Endothelial cell of umbilical vein (primary cell): ENCODE results near the gene OXA1L. TPM values are rescaled to one million over a fixed set of nuclear protein-coding genes. Genes with fewer than 3 reads are reported as not detected.
A peak's percentile ranks its signal among the peaks of the same experiment; 100 is the strongest.

Experiments
- BruUV-seq: library from RNA; stranded (reverse); fragments of 400-500 nt; replicated peaks from 2 replicates; lab custom pipeline; 2021; lab: Mats Ljungman, UMichigan
- CTCF ChIA-PET: fragments of 300-600, 350-600 bp; sonication (Branson Sonifier 250); formaldehyde crosslinking; loops from one replicate; lab custom pipeline; 2021; ENCODE audit warnings: antibody characterized with exemption, inconsistent platforms; lab: Charles Lee
- POLR2A ChIA-PET: fragments of 300-600, 350-600 bp; sonication (Branson Sonifier 250); formaldehyde crosslinking; loops from one replicate; lab custom pipeline; 2021; ENCODE audit warnings: antibody characterized with exemption, inconsistent platforms; lab: Charles Lee
- DNase-seq: peaks from one replicate; pipeline ENCODE4 v3.0.0-alpha.2; 2011; ENCODE audit warnings: low read depth, low spot score
- FAIRE-seq: peaks from 2 replicates; lab custom pipeline; 2011; peaks lifted over from hg19 to GRCh38; lab: Jason Lieb, UNC
- H2AFZ ChIP-seq: 2 replicates; pipeline ENCODE4 v1.6.0; 2012; ENCODE audit warnings: low read depth, low read length, control low read depth, inconsistent platforms
- H3K27ac ChIP-seq: 2 replicates; pipeline ENCODE4 v1.5.1; 2011; ENCODE audit warnings: low read depth, mild to moderate bottlenecking, control low read depth, low read length, moderate library complexity; ENCODE audit not compliant: insufficient read depth
- H3K27me3 ChIP-seq, 2 experiments: 2 replicates each; pipeline versions ENCODE4 v1.6.0 to v1.6.1; 2011; ENCODE audit warnings: low read length in 2 of 2, mixed read lengths in 1 of 2; ENCODE audit not compliant: control insufficient read depth in 2 of 2, insufficient read depth in 2 of 2
- H3K36me3 ChIP-seq, 2 experiments: 2 replicates in 1 of 2; 3 replicates in 1 of 2; pipeline ENCODE4 v1.5.1; 2011; ENCODE audit warnings: low read length in 2 of 2, mild to moderate bottlenecking in 1 of 2, moderate library complexity in 1 of 2; ENCODE audit not compliant: control insufficient read depth in 2 of 2, insufficient read depth in 2 of 2; ENCODE audit errors: extremely low read depth in 1 of 2
- H3K4me1 ChIP-seq: 3 replicates; pipeline ENCODE4 v1.5.1; 2011; ENCODE audit warnings: mild to moderate bottlenecking, low read length; ENCODE audit not compliant: control insufficient read depth, insufficient read depth; ENCODE audit errors: extremely low read depth
- H3K4me2 ChIP-seq: 2 replicates; pipeline ENCODE4 v1.6.1; 2011; ENCODE audit warnings: low read length, control low read depth, mixed read lengths; ENCODE audit not compliant: insufficient read depth
- H3K4me3 ChIP-seq, 3 experiments: fragments of 200-600 bp in 1 of 3; sonication (generic), shearing (Covaris generic) in 1 of 3; replicated peaks in 1 of 3; 2 replicates each; pipeline ENCODE4 v1.5.1; 2011 to 2016; ENCODE audit warnings: control low read depth in 3 of 3, low read length in 3 of 3, mild to moderate bottlenecking in 2 of 3, inconsistent platforms in 1 of 3, low read depth in 1 of 3, moderate library complexity in 1 of 3; ENCODE audit not compliant: insufficient read depth in 1 of 3
- H3K79me2 ChIP-seq: 2 replicates; pipeline ENCODE4 v1.6.0; 2012; ENCODE audit warnings: low read length, inconsistent platforms; ENCODE audit not compliant: control insufficient read depth, insufficient read depth
- H3K9ac ChIP-seq: replicated peaks from 2 replicates; pipeline ENCODE3; 2011; ENCODE audit warnings: low read length, control low read depth; ENCODE audit not compliant: insufficient read depth; ENCODE audit errors: extremely low read depth
- H3K9me1 ChIP-seq: replicated peaks from 3 replicates; pipeline ENCODE4 v1.6.0; 2011; ENCODE audit warnings: mild to moderate bottlenecking, low read length; ENCODE audit not compliant: control insufficient read depth, insufficient read depth; ENCODE audit errors: extremely low read depth
- H3K9me3 ChIP-seq: replicated peaks from 2 replicates; pipeline ENCODE4 v1.5.1; 2012; ENCODE audit warnings: low read length, inconsistent platforms; ENCODE audit not compliant: control insufficient read depth, insufficient read depth
- H4K20me1 ChIP-seq: replicated peaks from 2 replicates; pipeline ENCODE3; 2011; ENCODE audit warnings: mild to moderate bottlenecking, low read length; ENCODE audit not compliant: control insufficient read depth, insufficient read depth; ENCODE audit errors: extremely low read depth
- EZH2 ChIP-seq: IDR thresholded peaks from 2 replicates; pipeline ENCODE4 v1.6.1; 2012; ENCODE audit warnings: borderline replicate concordance, low read depth, mild to moderate bottlenecking, moderate library complexity, low read length, inconsistent platforms; ENCODE audit not compliant: severe bottlenecking
- FOS ChIP-seq: IDR thresholded peaks from 2 replicates; pipeline ENCODE4 v1.6.1; 2011; ENCODE audit warnings: mild to moderate bottlenecking, low read length, moderate library complexity, borderline replicate concordance; ENCODE audit not compliant: insufficient read depth
- GATA2 ChIP-seq: IDR thresholded peaks from 2 replicates; pipeline ENCODE4 v1.7.0; 2011; ENCODE audit warnings: low read depth, mild to moderate bottlenecking, moderate library complexity, mixed read lengths, low read length; ENCODE audit not compliant: insufficient read length, insufficient read depth
- JUN ChIP-seq: IDR thresholded peaks from 2 replicates; pipeline ENCODE4 v1.6.1; 2011; ENCODE audit warnings: borderline replicate concordance, low read depth; ENCODE audit not compliant: insufficient read length, insufficient read depth
- MYC ChIP-seq: IDR thresholded peaks from one replicate; pipeline ENCODE4 v1.6.1; 2011; ENCODE audit warnings: mild to moderate bottlenecking, low read depth, low read length
- POLR2A ChIP-seq: IDR thresholded peaks from 2 replicates; pipeline ENCODE4 v1.6.1; 2012; ENCODE audit warnings: low read depth, mild to moderate bottlenecking, control low read depth, low read length
- POLR2AphosphoS5 ChIP-seq: IDR thresholded peaks from 2 replicates; pipeline ENCODE4 v1.6.1; 2012; ENCODE audit warnings: low read depth, mild to moderate bottlenecking, control low read depth, low read length, moderate library complexity; ENCODE audit not compliant: insufficient read depth
- dilution Hi-C: fragments of 300-500 bp; cut with MboI; formaldehyde crosslinking; loops from one replicate; pipeline ENCODE4 v1.15.0; 2019; ENCODE audit warnings: low sequenced_read_pairs; ENCODE audit not compliant: extremely low pct_ligation_motif_present
- intact Hi-C: fragments of 100-400 bp; cut with micrococcal nuclease; formaldehyde crosslinking; loops from one replicate; pipeline ENCODE4 v1.10.0; 2022
- polyA plus RNA-seq, 4 experiments: library from polyadenylated mRNA; depleted of rRNA in 3 of 4; stranded (reverse) in 3 of 4; unstranded in 1 of 4; fragments of >200 nt; gene quantifications; 2 replicates each; pipeline versions ENCODE4 v1.2.1 to v1.2.3, GENCODE V29; 2011 to 2012; ENCODE audit warnings: missing spikeins in 1 of 4
- total RNA-seq: library from RNA; stranded (reverse); gene quantifications from 2 replicates; pipeline ENCODE4 v1.2.3, GENCODE V29; 2021
- TF ChIP-seq, protein P1 (sequence below): IDR thresholded peaks from 2 replicates; pipeline ENCODE4 v1.6.1; 2011; ENCODE audit not compliant: insufficient read depth, insufficient read length
- TF ChIP-seq, protein P2 (sequence below), 2 donors: IDR thresholded peaks; 1 replicate in 1 of 2; 2 replicates in 1 of 2; pipeline ENCODE4 v1.5.1; 2011; ENCODE audit warnings: low read length in 2 of 2, mild to moderate bottlenecking in 2 of 2, moderate library complexity in 2 of 2, control low read depth in 1 of 2, inconsistent platforms in 1 of 2, low read depth in 1 of 2; ENCODE audit not compliant: insufficient read depth in 1 of 2; ENCODE audit errors: extremely low read depth in 1 of 2

OXA1L gene
- total and polyA plus RNA-seq, 2 donors (not counting 3 experiments of a cell fraction or from before 2014, with no cell fraction given): 212 to 294 TPM

DNA sequence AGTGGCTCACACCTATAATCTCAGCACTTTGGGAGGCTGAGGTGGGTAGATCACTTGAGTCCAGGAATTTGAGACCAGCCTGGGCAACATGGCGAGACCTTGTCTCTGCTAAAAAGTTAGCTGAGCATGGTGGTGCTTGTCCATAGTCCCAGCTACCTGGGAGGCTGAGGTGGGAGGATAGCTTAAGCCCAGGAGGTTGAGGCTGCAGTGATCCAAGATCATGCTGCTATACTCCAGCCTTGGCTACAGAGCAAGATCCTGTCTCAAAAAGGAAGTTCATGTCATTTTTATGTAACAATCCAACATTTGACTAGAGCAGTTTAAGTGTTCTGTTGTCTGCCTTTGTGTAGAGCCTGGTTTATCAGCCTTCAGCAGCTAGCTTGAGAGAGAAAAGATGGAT is 6.2 kb downstream of the OXA1L start:
- H3K4me3 ChIP-seq: no peak overlapping the region
- H3K9me1 ChIP-seq: no peaks in the 10 kb centered on the region
- dilution Hi-C loops: no loop called here
- TF ChIP-seq MYC (no peak), POLR2A (peak; percentile 6)
- CTCF ChIA-PET: interaction anchor here (1.1 to 2.0 kb wide), 3 partner anchors 60 to 216 kb away, joined by 3 to 18 read pairs (median 3); no protein-coding TSS in a partner anchor
- H3K9me3 ChIP-seq: no peaks in the 10 kb centered on the region
- H3K4me2 ChIP-seq: no peak overlapping the region
- no TSS peak for BruUV-seq
- no peak overlapping the region for H3K27ac ChIP-seq
- H3K9ac ChIP-seq: no peak overlapping the region
- intact Hi-C loops: no loop called here
- peaks cover 15% of the 10 kb centered on the region for H3K4me1 ChIP-seq
- H2AFZ ChIP-seq: no peak overlapping the region
- DNase-seq (no peak), FAIRE-seq (no peak)
- H4K20me1 ChIP-seq: no peaks in the 10 kb centered on the region
- POLR2A ChIA-PET: interaction anchor here (0.6 kb wide), 1 partner anchor 46 kb away, joined by 4 read pairs; no protein-coding TSS in a partner anchor
- H3K79me2 ChIP-seq: peaks cover 14% of the 10 kb centered on the region
- no peaks in the 10 kb centered on the region for H3K27me3 ChIP-seq
- peaks cover 36 to 38% of the 10 kb centered on the region in 2 experiments for H3K36me3 ChIP-seq

DNA sequence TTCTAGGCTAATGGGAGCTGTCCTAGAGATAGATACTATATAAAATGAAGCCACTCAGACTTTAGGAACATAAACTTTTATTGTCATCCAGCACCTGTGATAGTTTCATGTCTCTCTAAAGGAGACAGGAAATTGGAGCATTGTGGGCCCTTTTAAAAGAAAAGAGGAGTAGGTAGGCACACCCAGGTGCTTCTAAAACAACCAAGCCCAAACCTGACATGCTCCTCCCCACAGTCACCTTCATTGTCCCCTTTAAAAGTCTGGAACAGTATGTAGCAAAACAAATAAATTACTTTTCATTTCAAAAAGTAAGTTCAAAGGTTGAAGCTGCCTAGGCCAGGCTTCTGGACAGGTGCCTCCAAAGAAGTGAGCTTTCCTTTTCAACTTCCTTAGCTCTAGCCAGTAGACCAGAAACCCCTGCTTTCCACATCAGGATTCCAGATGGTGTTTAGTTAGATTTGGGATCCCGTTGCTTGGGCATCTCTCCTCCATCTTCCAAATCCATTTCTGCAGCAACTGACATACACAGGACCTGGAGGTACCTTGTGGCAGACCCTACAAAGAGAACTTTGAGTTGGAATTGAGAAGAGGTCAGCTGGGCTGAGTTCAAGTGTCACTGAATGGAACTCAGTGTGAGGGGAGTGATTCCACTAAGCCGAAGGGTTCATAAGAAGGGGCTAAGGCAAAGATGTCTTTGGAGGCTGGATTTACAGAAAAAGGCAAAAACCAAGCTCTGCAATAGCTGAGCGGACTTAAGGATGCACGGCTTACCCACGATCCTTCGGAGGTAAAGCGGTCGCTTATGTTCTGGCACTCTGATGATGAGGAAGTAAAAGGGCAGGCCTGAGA is 6.9 kb downstream of the OXA1L start:
- TF ChIP-seq, protein P1, sequence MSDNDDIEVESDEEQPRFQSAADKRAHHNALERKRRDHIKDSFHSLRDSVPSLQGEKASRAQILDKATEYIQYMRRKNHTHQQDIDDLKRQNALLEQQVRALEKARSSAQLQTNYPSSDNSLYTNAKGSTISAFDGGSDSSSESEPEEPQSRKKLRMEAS: no peak
- TF ChIP-seq, protein P2, sequence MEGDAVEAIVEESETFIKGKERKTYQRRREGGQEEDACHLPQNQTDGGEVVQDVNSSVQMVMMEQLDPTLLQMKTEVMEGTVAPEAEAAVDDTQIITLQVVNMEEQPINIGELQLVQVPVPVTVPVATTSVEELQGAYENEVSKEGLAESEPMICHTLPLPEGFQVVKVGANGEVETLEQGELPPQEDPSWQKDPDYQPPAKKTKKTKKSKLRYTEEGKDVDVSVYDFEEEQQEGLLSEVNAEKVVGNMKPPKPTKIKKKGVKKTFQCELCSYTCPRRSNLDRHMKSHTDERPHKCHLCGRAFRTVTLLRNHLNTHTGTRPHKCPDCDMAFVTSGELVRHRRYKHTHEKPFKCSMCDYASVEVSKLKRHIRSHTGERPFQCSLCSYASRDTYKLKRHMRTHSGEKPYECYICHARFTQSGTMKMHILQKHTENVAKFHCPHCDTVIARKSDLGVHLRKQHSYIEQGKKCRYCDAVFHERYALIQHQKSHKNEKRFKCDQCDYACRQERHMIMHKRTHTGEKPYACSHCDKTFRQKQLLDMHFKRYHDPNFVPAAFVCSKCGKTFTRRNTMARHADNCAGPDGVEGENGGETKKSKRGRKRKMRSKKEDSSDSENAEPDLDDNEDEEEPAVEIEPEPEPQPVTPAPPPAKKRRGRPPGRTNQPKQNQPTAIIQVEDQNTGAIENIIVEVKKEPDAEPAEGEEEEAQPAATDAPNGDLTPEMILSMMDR (IDR thresholded peaks at IDR 0.05; ENCODE audit: extremely low read depth in 1 of 2, insufficient read depth in 1 of 2, low read depth in 1 of 2, low read length in 2 of 2): no peak
- TF ChIP-seq JUN: no peak
- no peak for TF ChIP-seq MYC
- TF ChIP-seq FOS: no peak
- no peak for TF ChIP-seq POLR2A
- TF ChIP-seq POLR2AphosphoS5: no peak
- no peak for TF ChIP-seq EZH2
- no peak for TF ChIP-seq GATA2
- Histone ChIP-seq H3K9me3 (no peaks in the 10 kb centered on the region), H3K36me3 (peaks cover 36 to 37% of the 10 kb centered on the region in 2 experiments), H3K9ac (no peak overlapping the region), H3K79me2 (peaks cover 7% of the 10 kb centered on the region), H3K4me3 (no peak overlapping the region), H3K27ac (no peak overlapping the region), H3K4me2 (no peak overlapping the region), H3K4me1 (peaks cover 9% of the 10 kb centered on the region), H2AFZ (no peak overlapping the region), H3K27me3 (no peaks in the 10 kb centered on the region), H3K9me1 (no peaks in the 10 kb centered on the region), H4K20me1 (no peaks in the 10 kb centered on the region)
- dilution Hi-C loops (no loop called here), intact Hi-C loops (no loop called here)
- POLR2A ChIA-PET: no interaction called here
- DNase-seq (no peak), FAIRE-seq (no peak)
- no TSS peak for BruUV-seq
- CTCF ChIA-PET: interaction anchor here (0.9 to 2.0 kb wide), 4 partner anchors 49 to 216 kb away, joined by 3 to 18 read pairs (median 3); no protein-coding TSS in a partner anchor
